Sigmoid colon (tissue), 7 donors: ENCODE data around the gene FKBP7. TPM values are rescaled to one million over a fixed set of nuclear protein-coding genes. Genes with fewer than 3 reads are reported as not detected.
"Not testable (repeated sequence)": the region's sequence is repeated elsewhere in the genome, so short reads cannot be mapped to it uniquely, and the experiment has no call there.

ENCODE experiments used
- DNase-seq: peaks from one replicate; pipeline ENCODE4 v3.0.0-alpha.2; 2019
- H3K27ac ChIP-seq, 4 donors: fragments of 200-600 bp; sonication (generic); one replicate each; pipeline ENCODE4 v1.5.1; 2016 to 2019; ENCODE audit warnings: mild to moderate bottlenecking in 1 of 4
- H3K27me3 ChIP-seq, 3 donors: fragments of 200-600 bp; sonication (generic); one replicate each; pipeline ENCODE4 v1.5.1; 2019; ENCODE audit warnings: mild to moderate bottlenecking in 1 of 3
- H3K36me3 ChIP-seq, 4 donors: fragments of 200-600 bp; sonication (generic); one replicate each; pipeline ENCODE4 v1.5.1; 2016 to 2019
- H3K4me1 ChIP-seq, 4 donors: fragments of 200-600 bp; sonication (generic); one replicate each; pipeline ENCODE4 v1.5.1; 2017 to 2019
- H3K4me3 ChIP-seq, 4 donors: fragments of 200-600 bp; sonication (generic); one replicate each; pipeline ENCODE4 v1.5.1; 2017 to 2019; ENCODE audit warnings: mild to moderate bottlenecking in 2 of 4, moderate library complexity in 1 of 4
- H3K9me3 ChIP-seq, 4 donors: fragments of 200-600 bp in 3 of 4; sonication (generic) in 3 of 4; one replicate each; pipeline versions ENCODE4 v1.5.1 to v1.6.1; 2013 to 2019
- EP300 ChIP-seq, 4 donors: sonication (generic); formaldehyde crosslinking; IDR thresholded peaks; one replicate each; pipeline ENCODE4 v1.6.1; 2017; ENCODE audit warnings: antibody characterized with exemption in 4 of 4
- POLR2A ChIP-seq, 2 donors: fragments of 450-650 bp; IDR thresholded peaks; one replicate each; pipeline ENCODE4 v1.6.1; 2016; ENCODE audit warnings: antibody characterized with exemption in 2 of 2, mild to moderate bottlenecking in 2 of 2, moderate library complexity in 2 of 2
- POLR2AphosphoS5 ChIP-seq, 4 donors: sonication (generic); formaldehyde crosslinking; IDR thresholded peaks; one replicate each; pipeline ENCODE4 v1.6.1; 2017; ENCODE audit warnings: antibody characterized with exemption in 4 of 4
- WGBS, 2 donors: extraction: QIAGEN DNeasy Blood & Tissue Kit; methylation state at CpG; one replicate each; pipeline ENCODE4 v1.1.7; 2013; 5-methylcytosine and 5-hydroxymethylcytosine counted together
- intact Hi-C: fragments of 100-400 bp; cut with DNase I; formaldehyde crosslinking; loops from one replicate; pipeline ENCODE4 v1.15.1; 2023
- polyA plus RNA-seq, 3 donors: library from polyadenylated mRNA; stranded (reverse); fragments of 200-250 nt; gene quantifications; one replicate each; pipeline ENCODE4 v1.2.3, GENCODE V29; 2013
- total RNA-seq, 4 donors: library from RNA; depleted of rRNA; stranded (reverse); fragments of >200 nt; gene quantifications; one replicate each; pipeline ENCODE4 v1.1.0, GENCODE V29; 2016
- TF ChIP-seq, protein P1 (sequence below), 4 experiments: fragments of 450-650 bp in 3 of 4; fragments of 200-600 bp in 1 of 4; IDR thresholded peaks; one replicate each; pipeline ENCODE4 v1.5.1; 2016 to 2019; ENCODE audit warnings: antibody characterized with exemption in 4 of 4, mild to moderate bottlenecking in 3 of 4, moderate library complexity in 2 of 4
- donor health status: healthy with polysubstance abuse.
- donor health status: Bipolar disorder and iron deficiency.
- donor health status: healthy.

FKBP7 gene
- total and polyA plus RNA-seq, 7 donors, result 1.2 to 26.7 (median 19.9) TPM

DNA sequence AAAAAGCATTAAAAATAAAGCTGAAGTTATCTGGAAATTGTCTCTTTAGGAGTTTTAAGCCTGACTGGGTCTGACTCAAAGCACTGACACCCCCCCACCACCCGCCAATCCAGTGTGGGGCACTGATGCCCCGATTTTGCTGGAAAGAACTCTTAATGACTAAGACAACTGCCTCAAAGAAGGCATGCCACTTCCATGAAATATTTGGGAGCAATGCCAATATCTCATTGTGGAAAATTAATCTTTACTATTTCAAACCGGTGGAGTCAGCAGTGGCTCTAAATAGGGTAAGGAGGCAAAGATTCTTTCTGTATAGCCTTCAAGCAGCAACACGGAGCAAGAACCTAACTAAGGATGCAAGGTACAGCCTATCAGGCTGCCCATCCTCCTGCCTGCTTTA, 4.5 kb downstream of the FKBP7 start:
- 73 to 81% methylated on average over 4 of the region's 4 CpGs for WGBS, 2 donors
- H3K9me3 ChIP-seq, result no peaks in the 10 kb centered on the region
- H3K27ac ChIP-seq, result no peak overlapping the region
- intact Hi-C loops, result no loop called here
- H3K4me1 ChIP-seq, result peaks cover 0 to 19% (median 10%) of the 10 kb centered on the region in 4 donors
- no peaks in the 10 kb centered on the region for H3K27me3 ChIP-seq
- TF ChIP-seq POLR2AphosphoS5 (IDR thresholded peaks at IDR 0.05) (no peak), EP300 (IDR thresholded peaks at IDR 0.05) (no peak), POLR2A (IDR thresholded peaks at IDR 0.05) (no peak)
- TF ChIP-seq, protein P1, sequence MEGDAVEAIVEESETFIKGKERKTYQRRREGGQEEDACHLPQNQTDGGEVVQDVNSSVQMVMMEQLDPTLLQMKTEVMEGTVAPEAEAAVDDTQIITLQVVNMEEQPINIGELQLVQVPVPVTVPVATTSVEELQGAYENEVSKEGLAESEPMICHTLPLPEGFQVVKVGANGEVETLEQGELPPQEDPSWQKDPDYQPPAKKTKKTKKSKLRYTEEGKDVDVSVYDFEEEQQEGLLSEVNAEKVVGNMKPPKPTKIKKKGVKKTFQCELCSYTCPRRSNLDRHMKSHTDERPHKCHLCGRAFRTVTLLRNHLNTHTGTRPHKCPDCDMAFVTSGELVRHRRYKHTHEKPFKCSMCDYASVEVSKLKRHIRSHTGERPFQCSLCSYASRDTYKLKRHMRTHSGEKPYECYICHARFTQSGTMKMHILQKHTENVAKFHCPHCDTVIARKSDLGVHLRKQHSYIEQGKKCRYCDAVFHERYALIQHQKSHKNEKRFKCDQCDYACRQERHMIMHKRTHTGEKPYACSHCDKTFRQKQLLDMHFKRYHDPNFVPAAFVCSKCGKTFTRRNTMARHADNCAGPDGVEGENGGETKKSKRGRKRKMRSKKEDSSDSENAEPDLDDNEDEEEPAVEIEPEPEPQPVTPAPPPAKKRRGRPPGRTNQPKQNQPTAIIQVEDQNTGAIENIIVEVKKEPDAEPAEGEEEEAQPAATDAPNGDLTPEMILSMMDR (IDR thresholded peaks at IDR 0.05), result no peak
- no peak overlapping the region for H3K4me3 ChIP-seq
- peaks cover 0 to 8% (median 0%) of the 10 kb centered on the region in 4 donors for H3K36me3 ChIP-seq
- no peak for DNase-seq

DNA sequence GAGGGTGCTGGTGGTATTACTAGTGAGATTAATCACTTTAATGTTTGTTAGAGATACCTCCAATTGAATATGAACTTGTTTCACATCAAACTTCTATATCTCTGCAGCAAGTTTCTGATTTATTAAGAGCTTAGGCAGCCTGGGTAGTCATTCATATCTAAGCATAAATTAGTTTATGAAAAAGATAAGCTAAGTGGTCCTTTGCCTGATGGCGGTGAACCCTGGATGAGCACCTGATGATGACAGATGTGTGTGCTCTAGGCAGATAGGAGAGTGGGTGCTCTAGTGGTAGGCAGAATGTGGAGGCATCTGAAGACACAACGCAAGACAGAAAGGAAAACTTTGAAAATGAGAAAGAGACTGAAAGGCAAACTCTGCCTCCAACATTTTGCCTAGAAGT, 5.0 kb downstream of the FKBP7 start:
- H3K27ac ChIP-seq, result no peak overlapping the region
- intact Hi-C loops, result no loop called here
- peaks cover 0 to 11% (median 0%) of the 10 kb centered on the region in 4 donors for H3K36me3 ChIP-seq
- H3K9me3 ChIP-seq, result no peaks in the 10 kb centered on the region
- H3K4me1 ChIP-seq, result peaks cover 0 to 19% (median 9%) of the 10 kb centered on the region in 4 donors
- no peak for TF ChIP-seq EP300 (IDR thresholded peaks at IDR 0.05)
- no peaks in the 10 kb centered on the region for H3K27me3 ChIP-seq
- 95 to 98% methylated on average over 2 of the region's 2 CpGs for WGBS, 2 donors
- no peak overlapping the region for H3K4me3 ChIP-seq
- no peak for DNase-seq

DNA sequence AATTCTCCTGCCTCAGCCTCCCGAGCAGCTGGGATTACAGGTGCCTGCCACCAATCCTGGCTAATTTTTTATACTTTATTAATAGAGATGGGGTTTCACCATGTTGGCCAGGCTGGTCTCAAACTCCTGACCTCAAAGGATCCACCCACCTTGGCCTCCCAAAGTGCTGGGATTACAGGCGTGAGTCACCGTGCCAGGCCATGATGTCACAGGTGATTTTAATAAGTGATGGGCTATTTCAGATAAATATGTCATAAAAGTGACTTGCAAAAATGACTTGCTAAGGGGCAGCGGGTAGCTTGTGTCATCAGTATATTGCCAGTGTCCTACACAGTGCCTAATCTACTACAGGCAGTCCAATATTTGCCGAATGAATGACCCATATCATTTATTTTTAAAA, 7.1 kb downstream of the FKBP7 start:
- WGBS, 2 donors, result 93 to 97% methylated on average over 5 of the region's 5 CpGs
- H3K36me3 ChIP-seq, result peaks cover 0 to 17% (median 0%) of the 10 kb centered on the region in 4 donors
- H3K4me1 ChIP-seq, H3K9me3 ChIP-seq, H3K27ac ChIP-seq, H3K4me3 ChIP-seq, H3K27me3 ChIP-seq, DNase-seq, intact Hi-C loops: not testable (repeated sequence)

DNA sequence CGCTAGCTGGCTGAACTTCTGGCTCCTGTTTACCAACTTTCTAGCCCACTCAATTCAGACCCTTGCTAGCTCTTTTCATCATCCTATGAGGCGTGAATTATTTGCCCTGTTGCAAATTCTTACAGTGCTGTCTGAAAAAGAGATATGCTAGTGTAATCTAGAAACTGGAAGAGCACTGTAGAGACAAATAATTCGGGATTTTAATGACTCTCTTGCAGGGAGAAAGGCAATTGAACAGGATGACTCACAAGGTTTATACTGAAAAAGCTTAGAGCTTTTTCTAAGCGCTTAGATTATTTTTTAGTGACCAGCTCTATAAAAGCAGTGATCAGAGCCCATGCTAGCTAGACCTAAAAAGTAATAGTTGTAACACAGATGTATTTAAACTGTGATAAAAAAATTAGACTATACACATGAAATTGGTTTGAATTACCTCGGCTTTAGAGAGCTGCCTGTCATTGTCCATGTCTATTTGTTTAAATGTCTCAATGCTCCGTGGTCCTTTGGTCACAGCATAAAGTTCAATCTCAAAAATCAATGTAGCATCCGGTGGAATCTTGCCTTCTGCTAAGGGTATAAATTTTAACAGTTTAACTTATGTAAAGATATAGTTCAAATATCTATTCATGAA, 9.1 kb downstream of the FKBP7 start:
- DNase-seq, result no peak
- TF ChIP-seq, protein P1 (IDR thresholded peaks at IDR 0.05), result no peak
- TF ChIP-seq EP300 (IDR thresholded peaks at IDR 0.05) (no peak), POLR2A (IDR thresholded peaks at IDR 0.05) (no peak), POLR2AphosphoS5 (IDR thresholded peaks at IDR 0.05) (no peak)
- Histone ChIP-seq H3K4me1 (peaks cover 0 to 6% (median 3%) of the 10 kb centered on the region in 4 donors), H3K27me3 (no peaks in the 10 kb centered on the region), H3K36me3 (peaks cover 0 to 33% (median 0%) of the 10 kb centered on the region in 4 donors), H3K9me3 (no peaks in the 10 kb centered on the region), H3K27ac (no peak overlapping the region), H3K4me3 (no peak overlapping the region)
- intact Hi-C loops, result no loop called here
- WGBS, 2 donors, result 82 to 91% methylated on average over 7 of the region's 7 CpGs

DNA sequence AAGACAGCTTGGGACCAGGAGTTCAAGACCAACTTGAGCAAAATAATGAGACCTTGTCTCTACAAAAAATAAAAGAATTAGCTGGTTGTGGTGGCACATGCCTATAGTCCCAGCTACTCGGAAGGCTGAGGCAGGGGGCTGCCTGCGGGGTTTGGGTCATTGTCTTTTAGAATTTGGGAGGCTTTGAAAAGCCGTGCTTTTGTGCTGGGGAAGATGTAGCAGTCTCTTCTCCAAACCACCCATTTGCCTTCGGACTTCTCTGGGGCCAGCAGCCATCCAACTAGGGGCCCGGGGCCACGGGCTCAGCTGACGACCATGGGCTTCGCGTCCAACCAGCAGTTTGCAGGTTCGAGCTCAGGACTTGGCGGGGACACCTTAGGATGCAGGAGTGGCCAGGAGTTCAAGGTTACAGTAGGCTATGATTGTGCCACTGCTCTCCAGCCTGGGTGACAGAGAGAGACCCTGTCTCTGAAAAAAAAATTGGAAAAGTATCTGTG, 21.0 kb downstream of the FKBP7 start:
- Histone ChIP-seq H3K4me3 (no peak overlapping the region), H3K27ac (no peak overlapping the region), H3K36me3 (no peaks in the 10 kb centered on the region), H3K27me3 (no peaks in the 10 kb centered on the region), H3K9me3 (no peaks in the 10 kb centered on the region), H3K4me1 (peaks cover 0 to 3% (median 0%) of the 10 kb centered on the region in 4 donors)
- 92 to 94% methylated on average over 11 of the region's 11 CpGs for WGBS, 2 donors
- no peak for DNase-seq
- intact Hi-C loops, result no loop called here
- TF ChIP-seq POLR2AphosphoS5 (IDR thresholded peaks at IDR 0.05), result no peak
- TF ChIP-seq POLR2A (IDR thresholded peaks at IDR 0.05), result no peak
- TF ChIP-seq, protein P1 (IDR thresholded peaks at IDR 0.05), result no peak
- TF ChIP-seq EP300 (IDR thresholded peaks at IDR 0.05), result no peak

DNA sequence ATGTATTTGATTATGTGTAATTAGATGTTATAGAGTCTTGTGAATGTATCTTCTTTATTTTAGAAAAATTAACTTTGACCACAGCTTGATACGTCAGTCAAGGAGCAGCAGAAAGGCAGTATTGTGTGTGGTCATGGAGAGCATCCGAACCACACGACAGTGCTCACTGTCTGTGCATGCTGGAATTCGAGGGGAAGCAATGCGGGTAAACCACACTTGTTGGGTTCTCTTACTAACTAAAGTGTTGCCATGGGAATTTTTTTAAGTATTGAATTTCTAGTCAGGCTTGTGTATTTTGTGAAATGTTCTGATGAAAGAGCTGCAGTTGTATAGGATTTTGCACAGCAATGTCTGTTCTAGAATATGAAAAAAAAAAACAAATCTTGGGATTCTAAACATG, 22.5 kb downstream of the FKBP7 start:
- 93% methylated on average over 5 of the region's 5 CpGs for WGBS, 2 donors
- H3K36me3 ChIP-seq, result no peaks in the 10 kb centered on the region
- DNase-seq, result no peak
- TF ChIP-seq, protein P1 (IDR thresholded peaks at IDR 0.05), result no peak
- TF ChIP-seq POLR2A (IDR thresholded peaks at IDR 0.05) (no peak), POLR2AphosphoS5 (IDR thresholded peaks at IDR 0.05) (no peak), EP300 (IDR thresholded peaks at IDR 0.05) (no peak)
- H3K27me3 ChIP-seq, result no peaks in the 10 kb centered on the region
- H3K4me3 ChIP-seq, result no peak overlapping the region
- intact Hi-C loops, result no loop called here
- peaks cover 0 to 14% (median 7%) of the 10 kb centered on the region in 4 donors for H3K4me1 ChIP-seq
- H3K27ac ChIP-seq, result no peak overlapping the region
- no peaks in the 10 kb centered on the region for H3K9me3 ChIP-seq
